ENCODE results near the gene SLC47A1. TPM values are rescaled to one million over a fixed set of nuclear protein-coding genes. Genes with fewer than 3 reads are reported as not detected.

The SLC47A1 gene
- total and polyA plus RNA-seq, 2 of the 13 experiments (the other 11 are each of a cell fraction or from before 2014, with no cell fraction given) = 42.1 to 67.5 TPM

DNA sequence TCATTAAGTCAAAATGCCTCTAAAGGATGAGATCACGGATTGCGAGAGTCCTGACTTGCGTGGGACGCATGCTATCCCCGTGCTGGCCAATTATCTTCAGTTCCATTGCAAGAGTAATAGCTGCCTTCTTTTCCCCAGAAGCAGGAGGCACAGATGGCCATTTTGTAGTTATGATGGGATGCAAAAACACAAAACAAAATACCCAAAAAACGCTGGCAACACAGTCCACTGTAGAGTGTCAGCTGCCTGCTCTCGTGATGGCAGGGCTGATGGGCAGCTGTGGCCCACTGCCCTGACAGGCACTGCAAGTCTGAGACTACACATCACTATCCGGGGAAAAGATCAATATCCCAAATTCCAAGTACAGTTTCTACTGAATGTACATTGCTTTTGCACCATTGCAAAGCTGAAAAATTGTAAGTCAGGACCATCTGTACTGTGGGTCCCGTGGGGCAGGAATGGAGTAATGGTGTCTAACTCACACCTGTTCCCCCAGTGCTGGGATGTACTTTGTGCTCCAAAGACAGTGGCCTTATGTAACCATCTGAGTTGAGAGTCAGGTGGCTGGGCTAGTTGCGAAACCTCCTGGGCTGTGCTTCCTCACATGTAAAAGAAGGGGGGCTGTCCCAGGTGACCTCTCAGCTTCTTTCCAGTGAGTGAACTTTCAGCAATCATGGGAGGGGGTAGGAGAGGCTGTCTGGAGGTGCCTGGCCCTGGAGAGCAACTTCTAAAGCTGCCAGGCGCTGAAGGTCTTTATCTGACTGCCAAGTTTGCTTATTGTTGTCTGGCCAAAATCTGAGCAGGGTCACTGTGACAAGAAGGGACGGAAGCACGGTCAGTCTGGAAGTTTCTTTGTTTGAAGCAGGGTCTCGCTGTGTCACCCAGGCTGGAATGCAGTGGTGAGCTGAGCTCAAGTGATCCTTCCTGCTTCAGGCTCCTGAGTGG is 4.7 kb downstream of the SLC47A1 start (continued):
- TF ChIP-seq TOE1 (CRISPR knock-in tag; IDR thresholded peaks at IDR 0.05) = no peak
- 0 out of 2 replicates have a peak, but pooled peaks have one; percentile 46 for TF ChIP-seq ZNF17 (CRISPR knock-in tag; IDR thresholded peaks at IDR 0.05)
- TF ChIP-seq FOXC1 (CRISPR knock-in tag; IDR thresholded peaks at IDR 0.05; ENCODE audit: borderline replicate concordance) = no peak
- TF ChIP-seq, protein P1, sequence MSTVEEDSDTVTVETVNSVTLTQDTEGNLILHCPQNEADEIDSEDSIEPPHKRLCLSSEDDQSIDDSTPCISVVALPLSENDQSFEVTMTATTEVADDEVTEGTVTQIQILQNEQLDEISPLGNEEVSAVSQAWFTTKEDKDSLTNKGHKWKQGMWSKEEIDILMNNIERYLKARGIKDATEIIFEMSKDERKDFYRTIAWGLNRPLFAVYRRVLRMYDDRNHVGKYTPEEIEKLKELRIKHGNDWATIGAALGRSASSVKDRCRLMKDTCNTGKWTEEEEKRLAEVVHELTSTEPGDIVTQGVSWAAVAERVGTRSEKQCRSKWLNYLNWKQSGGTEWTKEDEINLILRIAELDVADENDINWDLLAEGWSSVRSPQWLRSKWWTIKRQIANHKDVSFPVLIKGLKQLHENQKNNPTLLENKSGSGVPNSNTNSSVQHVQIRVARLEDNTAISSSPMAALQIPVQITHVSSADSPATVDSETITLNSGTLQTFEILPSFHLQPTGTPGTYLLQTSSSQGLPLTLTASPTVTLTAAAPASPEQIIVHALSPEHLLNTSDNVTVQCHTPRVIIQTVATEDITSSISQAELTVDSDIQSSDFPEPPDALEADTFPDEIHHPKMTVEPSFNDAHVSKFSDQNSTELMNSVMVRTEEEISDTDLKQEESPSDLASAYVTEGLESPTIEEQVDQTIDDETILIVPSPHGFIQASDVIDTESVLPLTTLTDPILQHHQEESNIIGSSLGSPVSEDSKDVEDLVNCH (CRISPR knock-in tag; IDR thresholded peaks at IDR 0.05) = 0 out of 2 replicates have a peak, but pooled peaks have one; percentile 70
- peak; percentile 86; the same call in 1 of the 2 replicates for TF ChIP-seq ZNF224 (CRISPR knock-in tag; IDR thresholded peaks at IDR 0.05)
- TF ChIP-seq ATF7 (IDR thresholded peaks at IDR 0.05) = no peak
- peak; percentile 89 for TF ChIP-seq ATF7 (CRISPR knock-in tag; IDR thresholded peaks at IDR 0.05)
- TF ChIP-seq KMT2B (CRISPR knock-in tag; IDR thresholded peaks at IDR 0.05) = peak; percentile 74
- TF ChIP-seq ZNF644 (CRISPR knock-in tag; IDR thresholded peaks at IDR 0.05; ENCODE audit: low read depth) = peak; percentile 87
- TF ChIP-seq ZNF563 (CRISPR knock-in tag; IDR thresholded peaks at IDR 0.05) = peak; percentile 36; the same call in 1 of the 2 replicates
- TF ChIP-seq JDP2 (CRISPR knock-in tag; IDR thresholded peaks at IDR 0.05; ENCODE audit: borderline replicate concordance) = no peak
- peak; percentile 83 for TF ChIP-seq ZKSCAN8 (CRISPR knock-in tag; IDR thresholded peaks at IDR 0.05; ENCODE audit: borderline replicate concordance)
- peak; percentile 96; the same call in 1 of the 2 replicates for TF ChIP-seq SNAI1 (CRISPR knock-in tag; IDR thresholded peaks at IDR 0.05; ENCODE audit: borderline replicate concordance)
- peak; percentile 40; the same call in 1 of the 2 replicates for TF ChIP-seq ZNF766 (CRISPR knock-in tag; IDR thresholded peaks at IDR 0.05; ENCODE audit: borderline replicate concordance)
- peak; percentile 50; the same call in 1 of the 2 replicates for TF ChIP-seq ZNF878 (CRISPR knock-in tag; IDR thresholded peaks at IDR 0.05)
- TF ChIP-seq WIZ (CRISPR knock-in tag; IDR thresholded peaks at IDR 0.05) = 0 out of 2 replicates have a peak, but pooled peaks have one; percentile 53
- TF ChIP-seq, protein P2, sequence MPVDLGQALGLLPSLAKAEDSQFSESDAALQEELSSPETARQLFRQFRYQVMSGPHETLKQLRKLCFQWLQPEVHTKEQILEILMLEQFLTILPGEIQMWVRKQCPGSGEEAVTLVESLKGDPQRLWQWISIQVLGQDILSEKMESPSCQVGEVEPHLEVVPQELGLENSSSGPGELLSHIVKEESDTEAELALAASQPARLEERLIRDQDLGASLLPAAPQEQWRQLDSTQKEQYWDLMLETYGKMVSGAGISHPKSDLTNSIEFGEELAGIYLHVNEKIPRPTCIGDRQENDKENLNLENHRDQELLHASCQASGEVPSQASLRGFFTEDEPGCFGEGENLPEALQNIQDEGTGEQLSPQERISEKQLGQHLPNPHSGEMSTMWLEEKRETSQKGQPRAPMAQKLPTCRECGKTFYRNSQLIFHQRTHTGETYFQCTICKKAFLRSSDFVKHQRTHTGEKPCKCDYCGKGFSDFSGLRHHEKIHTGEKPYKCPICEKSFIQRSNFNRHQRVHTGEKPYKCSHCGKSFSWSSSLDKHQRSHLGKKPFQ (CRISPR knock-in tag; IDR thresholded peaks at IDR 0.05; ENCODE audit: insufficient replicate concordance) = peak; percentile 96
- TF ChIP-seq, protein P3, sequence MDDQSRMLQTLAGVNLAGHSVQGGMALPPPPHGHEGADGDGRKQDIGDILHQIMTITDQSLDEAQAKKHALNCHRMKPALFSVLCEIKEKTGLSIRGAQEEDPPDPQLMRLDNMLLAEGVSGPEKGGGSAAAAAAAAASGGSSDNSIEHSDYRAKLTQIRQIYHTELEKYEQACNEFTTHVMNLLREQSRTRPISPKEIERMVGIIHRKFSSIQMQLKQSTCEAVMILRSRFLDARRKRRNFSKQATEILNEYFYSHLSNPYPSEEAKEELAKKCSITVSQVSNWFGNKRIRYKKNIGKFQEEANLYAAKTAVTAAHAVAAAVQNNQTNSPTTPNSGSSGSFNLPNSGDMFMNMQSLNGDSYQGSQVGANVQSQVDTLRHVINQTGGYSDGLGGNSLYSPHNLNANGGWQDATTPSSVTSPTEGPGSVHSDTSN (CRISPR knock-in tag; IDR thresholded peaks at IDR 0.05; ENCODE audit: borderline replicate concordance) = no peak
